ENCODE measurements around the gene EDC3.

- no peak for TF ChIP-seq CTCF (IDR thresholded peaks at IDR 0.05)
- TF ChIP-seq POLR2A (IDR thresholded peaks at IDR 0.05): no peak
These were observed 82.5 kb downstream of the EDC3 start for GRCh38 chr15:74613089-74613952.

Data from heart left ventricle (tissue), 13 donors.